Mesodermal cell (in vitro differentiated cells): ENCODE measurements around the gene RELCH.

Experiments used
- H3K27ac ChIP-seq: 2 replicates; pipeline ENCODE4 v1.7.0; 2013; ENCODE audit warnings: mild to moderate bottlenecking, low read depth, low read length, moderate library complexity; ENCODE audit not compliant: severe bottlenecking
- H3K36me3 ChIP-seq: 2 replicates; pipeline ENCODE4 v1.7.1; 2013; ENCODE audit warnings: mild to moderate bottlenecking, low read length, moderate library complexity; ENCODE audit not compliant: control insufficient read depth, insufficient read depth
- H3K4me1 ChIP-seq: one replicate; pipeline ENCODE4 v1.7.1; 2013; ENCODE audit warnings: mild to moderate bottlenecking, low read length; ENCODE audit not compliant: insufficient read depth, control insufficient read depth, poor library complexity, severe bottlenecking
- H3K4me3 ChIP-seq: 2 replicates; pipeline ENCODE4 v1.7.0; 2013; ENCODE audit warnings: low read length, control low read depth, mild to moderate bottlenecking; ENCODE audit not compliant: insufficient read depth, poor library complexity, severe bottlenecking; ENCODE audit errors: extremely low read depth
- H3K9me3 ChIP-seq: 2 replicates; pipeline ENCODE4 v1.7.1; 2013; ENCODE audit warnings: mild to moderate bottlenecking, low read length, moderate library complexity; ENCODE audit not compliant: control insufficient read depth
- WGBS, 2 experiments: methylation state at CpG; one replicate each; pipeline ENCODE4 v1.1.5; 2013; ENCODE audit warnings: missing lambda C conversion rate in 2 of 2; ENCODE audit not compliant: insufficient coverage in 2 of 2; 5-methylcytosine and 5-hydroxymethylcytosine counted together

Gene RELCH

DNA sequence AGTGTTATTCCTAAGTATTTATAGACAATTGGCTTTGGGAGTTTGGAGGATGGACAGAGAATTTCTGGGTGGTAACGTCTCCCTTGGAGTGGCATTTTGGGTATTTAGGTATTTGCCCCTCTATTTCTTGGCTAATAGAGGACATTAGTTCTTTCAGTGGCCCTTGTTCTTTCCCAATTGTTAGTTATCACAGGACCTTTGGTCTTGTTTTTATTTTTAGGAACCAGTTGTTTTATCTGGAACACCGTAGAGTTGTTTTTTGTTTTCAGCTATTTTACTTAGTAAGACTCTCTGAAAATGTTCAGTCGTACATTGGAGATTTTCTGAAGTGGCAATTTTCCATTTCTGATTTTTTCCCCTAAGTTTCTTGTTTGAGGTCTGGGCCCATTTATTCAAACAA is 97.6 kb downstream of the RELCH start:
- 83 to 100% methylated on average over 1 to 2 of the region's 3 CpGs for WGBS, 2 experiments
- H3K4me1 ChIP-seq, result no peaks in the 10 kb centered on the region
- no peaks in the 10 kb centered on the region for H3K9me3 ChIP-seq
- H3K27ac ChIP-seq, result no peak overlapping the region
- peaks cover 8% of the 10 kb centered on the region for H3K36me3 ChIP-seq
- no peak overlapping the region for H3K4me3 ChIP-seq

DNA sequence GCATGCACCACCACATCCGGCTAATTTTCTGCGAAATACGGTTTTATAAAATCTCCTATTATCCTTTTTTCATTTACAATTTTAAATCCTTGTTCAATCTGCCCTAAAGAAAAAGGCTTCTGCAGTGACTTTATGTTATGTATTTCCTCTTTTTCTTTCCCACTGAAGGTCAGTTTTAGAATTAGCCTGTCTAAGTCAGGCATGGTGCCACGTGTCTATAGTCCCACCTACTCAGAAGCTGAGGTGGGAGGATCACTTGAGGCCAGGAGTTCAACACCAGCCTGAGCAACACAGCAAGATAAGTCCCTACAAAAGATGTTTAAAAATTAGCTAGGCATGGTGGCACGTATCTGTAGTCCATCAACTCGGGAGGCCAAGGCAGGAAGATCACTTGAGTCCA is 98.2 kb downstream of the RELCH start:
- WGBS, 2 experiments, result 93% methylated on average over 5 of the region's 6 CpGs
- no peaks in the 10 kb centered on the region for H3K9me3 ChIP-seq
- H3K27ac ChIP-seq, result no peak overlapping the region
- H3K4me1 ChIP-seq, result no peaks in the 10 kb centered on the region
- peaks cover 7% of the 10 kb centered on the region for H3K36me3 ChIP-seq
- no peak overlapping the region for H3K4me3 ChIP-seq

DNA sequence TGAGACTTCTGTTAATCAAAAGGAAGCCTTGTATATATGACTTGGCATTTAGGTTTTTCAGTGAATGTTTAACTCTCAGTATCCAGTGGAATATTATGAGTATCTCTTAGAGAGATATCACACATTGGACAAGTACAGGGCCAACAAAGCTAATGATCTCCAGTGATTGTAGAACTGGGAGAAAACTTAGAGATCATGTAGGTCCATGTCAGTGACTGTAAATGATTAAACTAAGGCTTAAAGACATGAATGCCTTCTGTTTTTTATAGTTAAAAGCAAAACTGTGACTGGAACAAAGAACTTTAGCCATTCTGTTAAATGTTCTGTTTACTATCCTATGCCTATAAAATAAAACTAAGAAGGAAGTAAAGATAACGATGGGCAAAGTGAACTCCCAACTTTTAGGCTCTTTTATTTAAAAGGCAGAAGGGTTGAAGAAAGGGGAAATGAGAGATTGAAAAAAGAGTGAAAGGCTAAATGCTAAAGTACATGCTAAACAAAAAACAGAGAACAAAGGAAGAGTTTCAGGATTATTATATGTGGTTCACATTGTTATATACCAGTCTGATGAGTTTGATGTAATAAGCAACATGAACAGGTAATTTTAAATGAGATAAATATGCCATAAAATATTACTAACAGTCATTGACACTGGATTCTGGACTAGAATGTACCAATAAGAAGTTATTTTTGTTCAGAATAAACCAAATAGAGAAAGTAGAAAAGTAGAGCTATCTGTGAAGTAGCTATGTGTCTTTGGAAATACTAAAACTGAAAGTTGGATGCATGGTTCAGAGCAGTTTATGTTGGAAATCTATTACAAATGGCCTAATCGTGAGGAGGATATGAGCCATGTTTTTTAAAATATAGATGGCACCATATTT is 101.0 kb downstream of the RELCH start:
- no peaks in the 10 kb centered on the region for H3K4me1 ChIP-seq
- H3K36me3 ChIP-seq, result peaks cover 12% of the 10 kb centered on the region
- 60 to 100% methylated on average over 1 of the region's 2 CpGs for WGBS, 2 experiments

DNA sequence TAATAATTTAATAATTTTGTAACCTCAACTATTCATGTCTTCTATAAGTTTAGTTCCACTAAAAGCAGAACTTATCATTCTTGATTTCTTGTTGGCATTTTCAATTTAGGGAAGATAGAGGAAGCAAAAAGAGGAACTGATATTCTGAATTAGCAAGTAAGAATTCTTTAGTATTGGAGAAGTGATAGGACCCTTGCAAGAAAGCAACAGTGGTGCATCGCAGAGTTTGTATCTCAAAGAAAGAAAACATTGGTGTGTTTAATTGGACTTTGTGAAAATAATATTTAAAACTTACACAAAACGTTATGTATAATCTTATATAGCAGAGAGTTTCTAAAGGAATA is 101.6 kb downstream of the RELCH start:
- Histone ChIP-seq H3K27ac (no peak overlapping the region), H3K4me1 (no peaks in the 10 kb centered on the region), H3K36me3 (peaks cover 10% of the 10 kb centered on the region), H3K9me3 (no peaks in the 10 kb centered on the region), H3K4me3 (no peak overlapping the region)
- 100% methylated on average over 1 of the region's 2 CpGs; no CpG with 5 or more reads in 1 of the 2 experiments for WGBS, 2 experiments

More for the DNA sequence above, 101.0 kb downstream of the RELCH start:
- Histone ChIP-seq H3K9me3 (no peaks in the 10 kb centered on the region), H3K27ac (no peak overlapping the region), H3K4me3 (no peak overlapping the region)

DNA sequence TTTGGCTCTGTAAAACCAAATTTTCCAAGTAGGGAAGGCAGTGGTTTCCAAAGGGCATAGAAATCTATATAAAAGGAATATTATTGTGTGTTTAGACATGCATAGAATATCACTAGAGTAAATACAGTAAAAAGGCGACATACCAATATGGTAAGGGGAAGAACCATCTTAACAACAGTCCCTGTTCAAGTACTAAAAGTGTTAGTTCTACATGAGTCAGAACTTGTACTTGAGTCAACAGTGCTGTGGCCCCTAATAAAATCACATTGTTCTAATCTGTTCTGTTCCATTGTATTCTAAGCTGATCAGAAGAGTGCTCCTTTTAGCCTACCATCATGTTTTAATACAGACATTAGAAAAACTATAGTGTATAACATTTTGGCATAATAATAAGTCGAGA is 102.0 kb downstream of the RELCH start:
- 80% methylated on average over 1 of the region's 2 CpGs; no CpG with 5 or more reads in 1 of the 2 experiments for WGBS, 2 experiments
- Histone ChIP-seq H3K36me3 (peaks cover 10% of the 10 kb centered on the region), H3K9me3 (no peaks in the 10 kb centered on the region), H3K4me1 (no peaks in the 10 kb centered on the region), H3K27ac (no peak overlapping the region), H3K4me3 (no peak overlapping the region)

- H3K36me3 ChIP-seq, result peaks cover 13% of the 10 kb centered on the region
- no peak overlapping the region for H3K4me3 ChIP-seq
- H3K4me1 ChIP-seq, result no peaks in the 10 kb centered on the region
- H3K27ac ChIP-seq, result no peak overlapping the region
- H3K9me3 ChIP-seq, result no peaks in the 10 kb centered on the region
Measured at GRCh38 chr18:62294073-62294472, 107.0 kb downstream of the RELCH start.

DNA sequence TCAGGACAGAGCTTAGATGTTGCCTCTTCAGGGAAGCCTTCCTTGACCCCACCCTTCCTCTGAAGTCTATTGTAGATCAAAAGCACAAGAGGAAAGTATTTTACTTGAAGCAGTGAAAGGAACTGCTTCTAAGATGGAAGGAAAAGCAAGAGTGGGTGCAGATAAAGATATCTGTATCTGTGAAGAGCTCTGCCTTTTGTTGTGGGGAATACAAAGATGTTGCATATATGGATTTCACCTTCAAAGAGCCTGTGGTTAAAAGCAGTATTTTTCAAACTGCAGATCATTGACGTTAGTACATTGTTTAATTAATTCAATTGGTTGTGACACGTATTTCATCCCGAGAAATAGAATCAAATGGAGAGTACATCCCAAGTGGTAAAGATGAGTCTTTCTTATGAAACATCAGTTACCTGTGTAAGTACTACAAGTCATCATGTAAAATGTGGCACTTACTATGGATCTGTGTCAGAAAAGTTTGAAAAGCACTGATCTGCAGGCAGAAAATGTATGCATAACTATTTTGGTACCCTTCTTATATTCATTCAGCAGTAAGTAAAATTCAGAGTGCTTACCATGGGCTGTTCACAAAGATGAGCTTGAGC is 113.4 kb downstream of the RELCH start:
- Histone ChIP-seq H3K27ac (no peak overlapping the region), H3K4me1 (no peaks in the 10 kb centered on the region), H3K9me3 (no peaks in the 10 kb centered on the region), H3K36me3 (peaks cover 28% of the 10 kb centered on the region), H3K4me3 (no peak overlapping the region)
- 100% methylated on average over 3 of the region's 3 CpGs; no CpG with 5 or more reads in 1 of the 2 experiments for WGBS, 2 experiments

GRCh38 chr18:62301322-62301721 is 114.3 kb downstream of the RELCH start:
- peaks cover 28% of the 10 kb centered on the region for H3K36me3 ChIP-seq
- no peaks in the 10 kb centered on the region for H3K4me1 ChIP-seq
- H3K27ac ChIP-seq, result no peak overlapping the region
- no peaks in the 10 kb centered on the region for H3K9me3 ChIP-seq
- 100% methylated on average over 1 of the region's 1 CpG; no CpG with 5 or more reads in 1 of the 2 experiments for WGBS, 2 experiments
- no peak overlapping the region for H3K4me3 ChIP-seq

- 92 to 100% methylated on average over 1 of the region's 1 CpG for WGBS, 2 experiments
Measured at GRCh38 chr18:62312851-62313250, 125.8 kb downstream of the RELCH start.

GRCh38 chr18:62318228-62319180 is 131.4 kb downstream of the RELCH start:
- H3K4me1 ChIP-seq, result no peaks in the 10 kb centered on the region
- no peaks in the 10 kb centered on the region for H3K9me3 ChIP-seq
- no peak overlapping the region for H3K27ac ChIP-seq
- WGBS, 2 experiments, result 92 to 100% methylated on average over 1 to 2 of the region's 4 CpGs
- H3K4me3 ChIP-seq, result no peak overlapping the region
- no peaks in the 10 kb centered on the region for H3K36me3 ChIP-seq

More at GRCh38 chr18:62312851-62313250, 125.8 kb downstream of the RELCH start:
- Histone ChIP-seq H3K4me1 (no peaks in the 10 kb centered on the region), H3K9me3 (no peaks in the 10 kb centered on the region), H3K27ac (no peak overlapping the region), H3K4me3 (no peak overlapping the region), H3K36me3 (peaks cover 6% of the 10 kb centered on the region)
